Subcutaneous abdominal adipose tissue (tissue), 5 donors: ENCODE results near the gene MAP2.

Experiments
- H3K27ac ChIP-seq: one replicate; pipeline ENCODE4 v1.7.0; 2013; ENCODE audit warnings: low read depth, mild to moderate bottlenecking, inconsistent platforms, low read length, moderate library complexity
- H3K27me3 ChIP-seq, 5 donors: one replicate each; pipeline ENCODE4 v1.7.0; 2013; ENCODE audit warnings: low read length in 5 of 5, inconsistent platforms in 1 of 5; ENCODE audit not compliant: control insufficient read depth in 5 of 5, insufficient read depth in 4 of 5
- H3K36me3 ChIP-seq, 5 donors: one replicate each; pipeline ENCODE4 v1.7.0; 2013; ENCODE audit warnings: low read length in 5 of 5; ENCODE audit not compliant: control insufficient read depth in 5 of 5, insufficient read depth in 5 of 5
- H3K4me1 ChIP-seq, 5 donors: one replicate each; pipeline ENCODE4 v1.7.0; 2013; ENCODE audit warnings: low read length in 5 of 5, mild to moderate bottlenecking in 3 of 5, moderate library complexity in 1 of 5; ENCODE audit not compliant: control insufficient read depth in 5 of 5, insufficient read depth in 5 of 5
- H3K4me3 ChIP-seq, 5 donors: one replicate each; pipeline ENCODE4 v1.7.0; 2013; ENCODE audit warnings: low read length in 5 of 5, low read depth in 1 of 5
- H3K9ac ChIP-seq, 5 donors: one replicate each; pipeline ENCODE4 v1.7.0; 2013; ENCODE audit warnings: low read length in 5 of 5, mild to moderate bottlenecking in 4 of 5, moderate library complexity in 3 of 5
- H3K9me3 ChIP-seq, 5 donors: one replicate each; pipeline ENCODE4 v1.7.0; 2013; ENCODE audit warnings: low read length in 5 of 5; ENCODE audit not compliant: control insufficient read depth in 5 of 5
- donor health status: healthy.
- donor health status: healthy.
- donor health status: healthy.
- donor health status: healthy.
- donor health status: healthy.

Gene MAP2

GRCh38 chr2:209422191-209422754, 1.6 kb upstream of the MAP2 start:
- H3K4me1 ChIP-seq: peaks cover 3 to 18% (median 17%) of the 10 kb centered on the region in 5 donors
- no peaks in the 10 kb centered on the region for H3K27me3 ChIP-seq

GRCh38 chr2:209424199-209424701, 403 bp downstream of the MAP2 start:
- peak overlapping the region; percentile 54 to 83 (median 76) for H3K4me3 ChIP-seq
- no peaks in the 10 kb centered on the region for H3K9me3 ChIP-seq
- H3K4me1 ChIP-seq: peaks cover 3 to 18% (median 17%) of the 10 kb centered on the region in 5 donors
- no peak overlapping the region for H3K27ac ChIP-seq
- no peaks in the 10 kb centered on the region for H3K27me3 ChIP-seq
- H3K9ac ChIP-seq: peak overlapping the region in 4 of 5 donors; percentile 15 to 67 (median 36)
- no peaks in the 10 kb centered on the region for H3K36me3 ChIP-seq

More at GRCh38 chr2:209422191-209422754, 1.6 kb upstream of the MAP2 start:
- Histone ChIP-seq H3K36me3 (no peaks in the 10 kb centered on the region), H3K9me3 (no peaks in the 10 kb centered on the region), H3K27ac (no peak overlapping the region), H3K9ac (no peak overlapping the region), H3K4me3 (no peak overlapping the region)

DNA sequence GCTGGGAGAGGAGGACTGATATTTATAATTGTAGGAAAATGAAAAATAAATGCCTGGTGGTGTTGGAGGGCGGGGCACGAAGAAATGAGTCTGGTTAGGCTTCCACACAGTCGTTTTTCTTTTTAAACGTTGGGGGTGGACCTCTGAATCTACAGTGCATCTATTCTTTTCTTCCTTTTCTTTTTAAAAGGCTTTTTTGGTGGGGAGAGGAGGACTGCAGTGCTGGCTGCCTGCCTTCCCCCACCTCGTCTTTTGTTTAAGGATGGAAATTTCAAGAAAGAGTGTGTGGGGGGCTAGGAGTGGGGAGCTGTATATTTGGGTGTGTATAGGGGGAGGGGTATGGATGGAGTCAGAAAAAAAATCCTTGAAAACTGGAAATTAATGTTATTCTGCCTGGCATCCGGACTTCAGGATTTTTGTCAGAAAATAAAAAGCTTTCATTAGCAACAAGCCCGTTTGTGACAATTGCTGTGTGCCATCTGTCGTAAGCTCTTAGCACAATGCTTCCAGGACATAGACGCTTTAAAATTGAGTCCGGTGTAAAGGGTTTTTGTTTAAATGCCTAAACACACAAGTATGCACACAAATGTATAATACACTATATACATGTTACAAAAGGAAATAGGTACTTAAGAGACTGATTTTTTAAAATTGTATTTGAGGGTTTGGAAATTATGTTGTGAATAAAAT, 1.1 kb downstream of the MAP2 start:
- Histone ChIP-seq H3K4me1 (peaks cover 3 to 18% (median 17%) of the 10 kb centered on the region in 5 donors), H3K27ac (no peak overlapping the region), H3K9me3 (no peaks in the 10 kb centered on the region), H3K4me3 (peak overlapping the region; percentile 54 to 83 (median 76)), H3K27me3 (no peaks in the 10 kb centered on the region), H3K9ac (peak overlapping the region in 2 of 5 donors; percentile 15 to 67), H3K36me3 (no peaks in the 10 kb centered on the region)

GRCh38 chr2:209425471-209426071, 1.7 kb downstream of the MAP2 start:
- Histone ChIP-seq H3K4me3 (peak overlapping the region in 3 of 5 donors; percentile 76 to 83 (median 77)), H3K9ac (no peak overlapping the region), H3K4me1 (peaks cover 3 to 18% (median 17%) of the 10 kb centered on the region in 5 donors), H3K9me3 (no peaks in the 10 kb centered on the region), H3K27me3 (no peaks in the 10 kb centered on the region), H3K27ac (no peak overlapping the region), H3K36me3 (no peaks in the 10 kb centered on the region)

GRCh38 chr2:209426432-209426831, 2.6 kb downstream of the MAP2 start:
- Histone ChIP-seq H3K27me3 (no peaks in the 10 kb centered on the region), H3K4me1 (peaks cover 3 to 18% (median 17%) of the 10 kb centered on the region in 5 donors), H3K36me3 (no peaks in the 10 kb centered on the region), H3K27ac (no peak overlapping the region), H3K9me3 (no peaks in the 10 kb centered on the region), H3K4me3 (no peak overlapping the region), H3K9ac (no peak overlapping the region)

GRCh38 chr2:209431701-209432100, 7.9 kb downstream of the MAP2 start:
- Histone ChIP-seq H3K9me3 (no peaks in the 10 kb centered on the region), H3K4me3 (no peak overlapping the region), H3K36me3 (no peaks in the 10 kb centered on the region), H3K9ac (no peak overlapping the region), H3K27ac (no peak overlapping the region), H3K27me3 (peaks cover 0 to 3% (median 0%) of the 10 kb centered on the region in 5 donors), H3K4me1 (no peaks in the 10 kb centered on the region)

DNA sequence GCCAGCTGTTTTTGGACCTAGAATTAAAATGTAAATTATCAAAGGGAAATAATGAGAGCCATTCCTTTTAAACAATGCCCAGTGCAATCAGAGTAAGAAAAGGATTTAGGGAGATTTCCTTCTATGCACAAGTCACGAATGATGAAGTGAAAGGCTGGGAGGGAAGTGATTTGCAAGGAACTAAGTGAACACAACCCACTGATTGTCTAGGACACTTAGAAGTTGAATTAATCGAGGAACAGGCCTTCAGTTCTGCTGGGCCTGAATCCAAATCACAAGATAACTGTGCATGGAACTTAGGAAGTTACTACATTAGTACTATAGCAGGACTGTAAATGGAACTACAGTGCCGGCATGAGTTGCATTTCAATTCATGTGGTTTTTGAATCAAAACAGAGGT, 17.7 kb downstream of the MAP2 start:
- H3K4me1 ChIP-seq: peaks cover 0 to 14% (median 0%) of the 10 kb centered on the region in 5 donors
- no peak overlapping the region for H3K27ac ChIP-seq

DNA sequence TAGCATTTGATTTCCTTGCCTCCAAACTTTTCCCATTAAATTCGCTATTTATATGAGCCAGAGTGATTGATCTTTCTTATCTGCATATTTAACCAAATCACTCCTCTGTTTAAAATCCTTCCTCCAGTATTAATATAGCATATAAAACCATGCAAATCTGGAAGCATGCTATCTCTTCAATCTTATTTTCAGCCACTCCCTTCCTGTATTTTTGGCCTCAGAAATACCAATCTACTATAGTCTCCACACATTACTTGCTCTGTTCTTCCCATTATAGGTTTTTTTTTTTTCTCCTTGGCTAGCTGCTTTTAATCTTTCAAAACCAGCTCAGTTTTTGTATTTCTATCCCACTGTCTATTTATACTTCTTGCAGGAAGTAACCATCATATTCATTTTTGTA, 19.1 kb downstream of the MAP2 start:
- Histone ChIP-seq H3K27me3 (no peaks in the 10 kb centered on the region), H3K4me3 (no peak overlapping the region), H3K4me1 (peaks cover 0 to 14% (median 0%) of the 10 kb centered on the region in 5 donors), H3K27ac (no peak overlapping the region), H3K36me3 (no peaks in the 10 kb centered on the region), H3K9me3 (no peaks in the 10 kb centered on the region), H3K9ac (no peak overlapping the region)

More for the DNA sequence above, 17.7 kb downstream of the MAP2 start:
- Histone ChIP-seq H3K9me3 (no peaks in the 10 kb centered on the region), H3K9ac (no peak overlapping the region), H3K36me3 (no peaks in the 10 kb centered on the region), H3K27me3 (no peaks in the 10 kb centered on the region), H3K4me3 (no peak overlapping the region)

DNA sequence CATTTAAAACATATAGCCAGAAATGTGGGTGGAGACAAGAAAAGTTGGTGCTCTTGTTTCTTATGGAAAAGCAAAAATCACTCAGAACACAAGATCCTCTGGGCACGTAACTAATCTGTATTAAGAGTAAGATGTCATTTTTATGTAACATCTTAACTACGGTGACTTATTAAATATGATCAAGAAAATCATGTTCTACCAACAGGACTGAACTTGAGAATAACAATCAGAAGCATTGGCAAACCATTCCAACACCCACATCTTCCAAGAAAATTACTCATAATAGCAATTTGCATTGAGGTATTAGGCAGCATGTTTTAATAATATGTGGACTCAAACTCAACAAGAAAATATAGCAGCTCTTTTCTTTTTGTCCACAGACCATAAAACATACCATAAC, 21.6 kb downstream of the MAP2 start:
- Histone ChIP-seq H3K9me3 (no peaks in the 10 kb centered on the region), H3K4me1 (peaks cover 0 to 14% (median 0%) of the 10 kb centered on the region in 5 donors), H3K9ac (no peak overlapping the region), H3K4me3 (no peak overlapping the region), H3K27ac (no peak overlapping the region), H3K27me3 (no peaks in the 10 kb centered on the region), H3K36me3 (no peaks in the 10 kb centered on the region)
